Activated T-helper 1 cell treated with anti-CD3 and anti-CD28 coated beads, Interleukin-2, amount 50 U/mL, for 16 hours (primary cell): ENCODE results near the gene LXN.
"Not testable (repeated sequence)": the region's sequence is repeated elsewhere in the genome, so short reads cannot be mapped to it uniquely, and the experiment has no call there.

ENCODE experiments used
- DNase-seq, 2 donors: peaks; one replicate each; pipeline ENCODE4 v3.0.0-alpha.2; 2020; ENCODE audit warnings: low read depth in 1 of 2, low spot score in 1 of 2

LXN gene

GRCh38 chr3:158672215-158673176 lies at the start of gene LXN:
TSS of gene LXN (minus strand) at chr3:158672648. CDS start at chr3:158672478, 170 bp downstream.
- DNase-seq: peak; percentile 53 to 64

DNA sequence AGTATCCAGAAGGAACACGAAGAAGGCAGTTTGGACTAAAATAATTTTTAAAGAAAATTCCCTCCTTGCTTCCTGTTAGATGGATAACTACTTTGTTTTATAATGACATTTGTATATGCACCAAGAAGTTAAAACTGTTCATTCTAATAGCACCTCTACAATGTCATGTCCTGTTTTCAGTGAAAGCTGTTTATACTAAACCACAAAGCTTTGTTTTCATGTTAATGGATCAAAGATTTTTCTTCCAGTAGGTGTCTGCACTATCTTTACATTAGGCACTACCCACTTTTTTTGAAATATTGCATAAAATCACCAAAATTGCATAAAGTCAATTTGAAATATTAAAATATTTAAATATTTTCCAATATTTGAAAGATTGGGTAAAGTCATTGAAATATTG lies 49.7 kb upstream of the LXN start:
- DNase-seq: no peak

GRCh38 chr3:158718490-158719170 lies 46.2 kb upstream of the LXN start:
- DNase-seq: no peak

DNA sequence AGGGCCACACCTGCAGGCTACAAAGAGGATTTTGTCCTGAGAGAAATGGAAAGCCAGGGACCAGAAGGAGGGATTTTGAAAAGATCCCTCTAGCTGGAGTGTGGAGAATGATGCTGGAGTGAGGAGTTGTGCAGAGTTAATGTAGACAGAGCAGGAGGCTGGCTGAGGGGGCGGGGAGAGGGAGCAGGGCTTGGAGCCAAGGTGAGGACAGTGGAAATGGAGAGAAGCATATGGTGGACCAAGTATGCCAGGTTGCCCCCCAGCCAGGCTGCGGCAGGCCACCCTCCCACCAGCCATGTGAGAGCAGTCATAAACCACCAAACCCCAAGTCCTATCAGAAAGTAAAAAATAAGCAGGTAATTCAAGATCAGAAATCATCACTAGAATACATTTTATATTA lies 45.1 kb upstream of the LXN start:
- DNase-seq: no peak

DNA sequence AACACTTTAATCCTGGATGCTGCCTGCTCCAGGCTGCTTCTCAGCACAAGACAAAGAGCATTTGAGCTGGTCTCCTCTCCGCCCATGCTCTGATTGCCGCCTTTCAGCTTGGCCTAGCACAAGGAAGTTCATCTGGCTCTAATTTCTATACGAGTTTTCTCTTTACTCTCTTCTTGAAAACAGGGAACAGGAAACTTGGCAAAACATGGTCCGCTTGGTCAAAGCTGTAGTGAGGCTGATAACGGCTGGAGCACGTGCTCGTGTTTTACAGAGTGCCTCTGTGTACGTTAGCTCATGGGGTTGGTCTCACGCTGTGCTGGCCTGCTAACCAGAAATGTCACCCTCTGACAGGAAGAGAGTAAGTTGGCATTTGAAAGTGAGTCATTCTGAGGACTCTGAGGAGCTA lies 40.6 kb upstream of the LXN start:
- DNase-seq: no peak

DNA sequence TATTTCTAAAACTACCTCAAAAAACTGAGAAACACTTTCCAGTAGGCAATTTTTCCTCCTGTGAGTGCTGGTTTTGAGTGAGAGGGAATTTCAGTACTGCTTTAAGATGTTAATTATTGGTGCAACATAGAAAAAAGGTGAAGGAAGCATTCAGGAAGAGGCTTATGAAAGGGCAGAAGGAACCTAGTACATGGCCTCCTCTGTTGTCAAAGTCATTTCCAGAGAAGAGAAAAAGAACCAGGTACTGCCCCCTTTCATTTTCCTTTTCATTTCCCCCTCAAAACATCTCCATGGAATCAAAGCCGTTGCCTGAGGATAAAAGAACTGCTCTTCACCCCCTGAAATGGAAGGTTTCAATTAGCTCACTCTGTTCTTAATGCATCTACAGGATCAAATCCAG lies 40.0 kb upstream of the LXN start:
- DNase-seq: no peak

GRCh38 chr3:158711886-158712285 lies 39.4 kb upstream of the LXN start:
- DNase-seq: no peak

DNA sequence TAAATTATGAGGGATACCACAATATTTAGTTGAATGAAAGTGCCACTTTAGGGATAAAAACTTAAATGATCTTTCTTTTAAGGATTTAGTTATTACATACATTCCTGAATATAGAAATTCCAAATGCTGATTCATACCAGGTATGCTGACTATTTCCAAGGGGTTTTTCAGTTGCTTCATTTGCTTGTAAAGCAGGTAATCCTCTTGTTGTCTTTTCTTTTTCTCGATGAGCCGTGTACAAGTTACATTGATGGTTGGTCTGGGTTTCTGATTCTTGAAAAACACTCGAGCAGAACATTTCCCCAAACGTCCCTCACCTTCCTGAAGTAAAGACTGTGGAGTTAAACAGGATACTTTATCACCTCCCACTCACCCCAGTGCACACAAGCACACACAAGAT lies 38.2 kb upstream of the LXN start:
- DNase-seq: no peak

GRCh38 chr3:158709666-158710083 lies 37.2 kb upstream of the LXN start:
- no peak for DNase-seq

DNA sequence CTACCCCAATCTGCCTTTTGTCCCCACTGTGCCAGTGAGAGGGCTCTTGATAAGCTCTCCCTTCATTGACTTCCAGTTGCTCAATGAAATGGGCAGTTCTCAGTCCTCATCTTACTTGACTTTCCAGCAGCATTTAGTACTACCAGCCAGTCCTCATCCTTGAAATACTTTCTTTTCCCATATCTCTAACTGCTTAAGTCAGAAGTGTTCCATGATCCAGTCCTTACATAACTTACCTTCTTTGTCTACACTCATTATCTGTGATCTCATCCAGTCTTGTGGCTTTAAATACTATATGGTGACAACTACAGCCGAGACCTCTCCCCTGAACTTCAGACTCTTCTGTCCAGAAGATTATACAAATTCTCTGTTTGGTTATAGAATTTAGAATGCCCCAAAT lies 31.1 kb upstream of the LXN start:
- DNase-seq: no peak

- no peak for DNase-seq
These were observed 30.5 kb upstream of the LXN start for GRCh38 chr3:158702815-158703481.

- no peak for DNase-seq
These were observed 29.1 kb upstream of the LXN start for GRCh38 chr3:158701420-158702065.

DNA sequence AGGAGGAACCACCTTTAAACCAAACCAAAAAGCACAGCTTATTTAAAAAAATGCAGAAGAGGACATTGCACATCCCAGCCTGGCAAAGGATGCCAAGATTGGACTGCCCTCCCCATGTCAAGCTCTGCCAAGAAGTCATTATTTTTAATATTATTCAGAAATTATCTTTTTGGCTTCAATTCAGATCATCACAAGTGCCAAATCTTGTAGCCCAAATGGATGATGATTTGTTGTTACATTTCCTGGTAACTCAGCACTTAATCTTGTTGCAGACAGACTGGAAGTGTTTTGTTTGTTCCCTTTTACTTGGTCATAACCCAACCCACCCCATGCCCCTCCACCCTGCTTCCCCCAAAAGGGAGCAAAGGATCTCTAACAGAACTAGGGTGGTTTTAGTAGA lies 28.1 kb upstream of the LXN start:
- no peak for DNase-seq

DNA sequence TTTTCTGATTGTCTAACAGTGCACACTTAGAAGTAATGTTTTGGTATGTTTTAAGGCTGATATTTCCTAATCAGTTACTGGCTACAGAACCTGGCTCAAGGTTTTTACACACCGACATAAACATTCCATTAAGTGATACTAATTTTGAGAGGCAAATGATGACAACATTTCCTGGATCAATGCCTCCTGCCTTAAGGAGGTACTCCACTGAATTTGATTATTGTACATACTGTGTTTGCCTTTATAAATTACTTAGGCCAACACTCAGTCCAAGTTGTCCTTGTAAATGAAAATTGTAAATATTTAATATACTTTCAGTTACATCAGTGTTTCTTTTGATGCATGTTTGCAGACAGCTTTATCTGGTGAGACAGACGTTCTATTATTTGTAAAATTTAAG lies 24.2 kb upstream of the LXN start:
- DNase-seq: no peak

DNA sequence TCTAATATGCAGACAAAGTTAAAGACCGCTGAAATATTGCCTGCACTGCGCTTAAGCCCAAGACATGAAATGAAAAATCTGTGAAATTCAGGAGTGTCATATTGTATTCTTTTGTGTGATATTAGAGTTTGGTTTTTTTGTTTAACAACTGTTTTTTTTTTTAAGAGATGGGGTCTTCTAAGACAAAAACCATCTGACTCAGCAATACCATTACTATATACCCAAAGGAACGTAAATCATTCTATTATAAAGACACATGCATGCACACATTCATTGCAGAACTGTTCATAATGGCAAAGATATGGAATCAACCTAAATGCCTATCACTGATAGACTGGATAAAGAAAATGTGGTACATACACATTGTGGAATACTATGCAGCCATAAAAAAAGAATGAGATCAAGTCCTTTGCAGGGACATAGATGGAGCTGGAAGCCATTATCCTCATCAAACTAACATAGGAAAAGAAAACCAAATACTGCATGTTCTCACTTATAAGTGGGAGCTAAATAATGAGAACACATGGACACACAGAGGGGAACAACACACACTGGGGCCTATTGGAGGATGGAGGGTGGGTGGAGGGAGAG lies 21.5 kb upstream of the LXN start:
- not testable (repeated sequence) for DNase-seq

DNA sequence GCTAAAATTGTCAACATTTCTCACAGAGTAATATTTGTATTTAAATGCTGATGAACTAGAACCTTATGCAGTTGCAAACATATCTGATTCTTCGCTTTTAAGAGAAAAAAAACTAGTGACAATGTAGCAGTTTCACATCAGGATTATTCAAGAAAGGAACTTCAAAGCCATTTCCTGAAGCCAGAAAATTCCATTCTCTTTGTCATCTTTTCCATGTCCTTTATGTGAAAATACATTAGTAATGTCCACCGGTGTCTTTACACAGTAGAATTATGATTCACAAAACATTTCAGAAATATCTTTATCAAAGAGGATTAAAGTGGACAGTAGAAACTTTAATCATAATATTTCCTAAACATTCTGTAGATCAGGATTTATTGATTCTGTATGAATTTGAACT lies 12.7 kb upstream of the LXN start:
- no peak for DNase-seq

- no peak for DNase-seq
These were observed 10.9 kb upstream of the LXN start for GRCh38 chr3:158683230-158683962.

DNA sequence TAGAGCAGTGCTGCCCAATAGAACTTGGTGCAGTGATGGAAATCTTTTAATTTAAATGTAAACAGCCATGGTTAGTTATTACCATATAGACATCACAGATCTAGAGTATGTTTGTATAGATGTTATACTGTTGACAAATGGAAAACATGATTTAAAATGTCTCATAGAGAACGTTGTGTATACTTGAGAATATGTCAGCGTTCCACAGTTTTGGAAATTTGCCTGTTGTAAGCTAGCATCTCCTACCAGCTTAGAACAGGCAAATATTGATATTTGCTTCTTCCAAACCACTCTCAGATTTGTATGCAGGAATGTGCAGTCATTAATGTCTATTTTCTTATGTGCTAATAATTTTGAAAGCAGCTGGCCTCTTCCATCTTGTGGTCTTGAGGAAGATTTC lies 8.4 kb upstream of the LXN start:
- DNase-seq: no peak

- no peak for DNase-seq
These were observed 7.1 kb upstream of the LXN start for GRCh38 chr3:158679547-158680000.

- no peak for DNase-seq
These were observed 6.2 kb upstream of the LXN start for GRCh38 chr3:158678687-158679086.
